ENCODE data around the gene KLHL33.
A peak's percentile ranks its signal among the peaks of the same experiment; 100 is the strongest.

KLHL33 gene

DNA sequence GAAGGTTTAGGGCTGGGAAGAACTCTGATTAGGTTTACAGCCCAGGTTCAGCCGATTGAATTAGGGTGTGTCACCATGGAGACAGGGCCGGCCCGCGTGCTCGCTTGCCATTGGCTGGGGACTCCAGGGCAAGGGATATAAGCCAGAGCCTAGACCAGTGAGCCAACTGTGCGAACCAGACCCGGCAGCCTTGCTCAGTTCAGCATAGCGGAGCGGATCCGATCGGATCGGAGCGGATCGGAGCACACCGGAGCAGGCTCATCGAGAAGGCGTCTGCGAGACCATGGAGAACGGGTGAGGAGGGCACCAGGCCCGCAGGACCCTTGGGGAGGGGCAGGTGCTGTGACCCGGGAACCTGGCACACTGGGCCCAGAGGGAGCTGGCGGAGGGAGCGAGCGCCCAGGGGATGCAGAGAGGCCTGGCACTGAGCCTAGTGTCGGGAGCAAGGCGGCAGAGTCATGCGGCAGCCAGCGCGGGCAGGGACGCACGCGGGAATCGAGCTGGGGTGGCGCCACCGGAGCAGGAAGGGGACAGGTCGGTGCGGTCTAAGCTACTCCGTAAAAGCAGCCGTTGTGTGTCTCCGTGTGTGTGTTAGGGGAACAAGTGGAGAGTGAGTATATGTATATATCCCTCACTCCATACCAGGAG is 33.4 kb upstream of the KLHL33 start, which contains the start of gene PNP:
TSS of gene PNP (plus strand) at position 165 of the 648 bp plus-strand sequence. CDS start at position 284, 119 bp downstream.
- peak within 1 kb of the TSS; percentile 67 for H3K4me2 ChIP-seq (ENCODE audit: low read length, poor library complexity, severe bottlenecking)
- H3K9me3 ChIP-seq (ENCODE audit: control insufficient read depth, low read length): no peaks in the 10 kb centered on the region
- H2AFZ ChIP-seq (ENCODE audit: low read depth, low read length): peak within 1 kb of the TSS; percentile 55
- H3K23ac ChIP-seq (ENCODE audit: low read length in 2 of 2): peak within 1 kb of the TSS in 1 of 2 experiments; percentile 2
- no peak within 1 kb of the TSS for H2BK5ac ChIP-seq (ENCODE audit: low read depth, low read length, poor library complexity, severe bottlenecking)
- under 1% methylated on average over 30 of the region's 40 CpGs for WGBS
- H3K18ac ChIP-seq (ENCODE audit: low read depth in 1 of 2, low read length in 2 of 2): peak within 1 kb of the TSS; percentile 56 to 87
- H2BK12ac ChIP-seq (ENCODE audit: low read length in 2 of 2): peak within 1 kb of the TSS in 1 of 2 experiments; percentile 60
- peak within 1 kb of the TSS; percentile 66 for H4K8ac ChIP-seq (ENCODE audit: low read length)
- H4K91ac ChIP-seq (ENCODE audit: low read length): peak within 1 kb of the TSS; percentile 30
- H3K27me3 ChIP-seq (ENCODE audit: control insufficient read depth in 1 of 2, insufficient read depth in 1 of 2, low read length in 2 of 2): no peaks in the 10 kb centered on the region
- peak within 1 kb of the TSS; percentile 39 for H3K27ac ChIP-seq (ENCODE audit: low read length, poor library complexity, severe bottlenecking)
- H2BK15ac ChIP-seq (ENCODE audit: low read depth, poor library complexity, severe bottlenecking): peak within 1 kb of the TSS; percentile 54
- H3K4me1 ChIP-seq (ENCODE audit: control insufficient read depth, insufficient read depth, low read depth, low read length): peaks cover 5% of the 10 kb centered on the region
- peak within 1 kb of the TSS; percentile 27 to 33 for H3K4ac ChIP-seq (ENCODE audit: low read depth in 1 of 2, low read length in 2 of 2)
- no peak within 1 kb of the TSS for H2AK5ac ChIP-seq (ENCODE audit: low read length, severe bottlenecking)
- no peak within 1 kb of the TSS for H2BK120ac ChIP-seq (ENCODE audit: low read depth, low read length)
- H3K9ac ChIP-seq (ENCODE audit: low read length): peak within 1 kb of the TSS; percentile 96
- peak within 1 kb of the TSS; percentile 73 to 96 for H3K4me3 ChIP-seq (ENCODE audit: insufficient read depth in 1 of 2, low read depth in 1 of 2, low read length in 2 of 2)
- peak within 1 kb of the TSS in 1 of 2 experiments; percentile 80 for H3K14ac ChIP-seq (ENCODE audit: low read length in 2 of 2)
- H3K36me3 ChIP-seq (ENCODE audit: control insufficient read depth in 1 of 2, insufficient read depth in 2 of 2, low read depth in 1 of 2, low read length in 2 of 2): peaks cover 5 to 24% of the 10 kb centered on the region in 2 experiments
- H3K79me1 ChIP-seq (replicated peaks; ENCODE audit: low read length, poor library complexity, severe bottlenecking): peaks cover 11% of the 10 kb centered on the region
- DNase-seq: peak; percentile 94

DNA sequence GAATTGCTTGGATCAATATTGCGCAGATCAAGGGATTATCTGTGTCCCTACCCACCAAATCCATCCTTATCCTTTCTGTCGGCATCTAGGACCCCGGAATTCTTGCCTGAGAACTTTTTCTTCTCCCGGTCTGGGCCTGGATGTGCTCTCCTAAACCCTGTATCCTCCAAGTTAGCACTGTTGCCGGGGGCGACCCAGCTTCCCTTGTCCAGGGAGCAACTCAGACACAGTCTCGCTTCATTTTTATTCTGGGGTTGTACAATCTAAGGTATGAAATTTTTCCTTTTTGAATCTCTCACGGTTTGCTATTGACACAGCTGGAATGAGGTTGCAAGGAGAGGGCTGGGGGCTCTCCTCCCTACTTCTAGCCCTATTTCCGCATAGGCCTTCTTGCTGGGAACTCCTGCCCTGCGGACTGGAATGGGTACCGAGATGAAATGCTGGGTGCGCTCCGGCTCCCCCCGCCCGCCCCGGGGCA is 32.8 kb upstream of the KLHL33 start:
- Histone ChIP-seq H3K4me1 (ENCODE audit: control insufficient read depth, insufficient read depth, low read depth, low read length) (peaks cover 5% of the 10 kb centered on the region), H3K9ac (ENCODE audit: low read length) (peak overlapping the region; percentile 96), H2BK12ac (ENCODE audit: low read length in 2 of 2) (no peak overlapping the region), H3K4me3 (ENCODE audit: insufficient read depth in 1 of 2, low read depth in 1 of 2, low read length in 2 of 2) (peak overlapping the region; percentile 73 to 96), H4K8ac (ENCODE audit: low read length) (peak overlapping the region; percentile 36), H3K27me3 (ENCODE audit: control insufficient read depth in 1 of 2, insufficient read depth in 1 of 2, low read length in 2 of 2) (no peaks in the 10 kb centered on the region), H2BK5ac (ENCODE audit: low read depth, low read length, poor library complexity, severe bottlenecking) (no peak overlapping the region), H3K27ac (ENCODE audit: low read length, poor library complexity, severe bottlenecking) (no peak overlapping the region), H2BK120ac (ENCODE audit: low read depth, low read length) (no peak overlapping the region), H2BK15ac (ENCODE audit: low read depth, poor library complexity, severe bottlenecking) (peak overlapping the region; percentile 54), H3K4ac (ENCODE audit: low read depth in 1 of 2, low read length in 2 of 2) (peak overlapping the region in 1 of 2 experiments; percentile 27), H3K36me3 (ENCODE audit: control insufficient read depth in 1 of 2, insufficient read depth in 2 of 2, low read depth in 1 of 2, low read length in 2 of 2) (peaks cover 4 to 19% of the 10 kb centered on the region in 2 experiments), H2AK5ac (ENCODE audit: low read length, severe bottlenecking) (no peak overlapping the region), H3K23ac (ENCODE audit: low read length in 2 of 2) (no peak overlapping the region), H3K14ac (ENCODE audit: low read length in 2 of 2) (no peak overlapping the region), H3K9me3 (ENCODE audit: control insufficient read depth, low read length) (no peaks in the 10 kb centered on the region), H3K4me2 (ENCODE audit: low read length, poor library complexity, severe bottlenecking) (peak overlapping the region; percentile 67), H4K91ac (ENCODE audit: low read length) (no peak overlapping the region), H3K18ac (ENCODE audit: low read depth in 1 of 2, low read length in 2 of 2) (no peak overlapping the region), H2AFZ (ENCODE audit: low read depth, low read length) (peak overlapping the region; percentile 15), H3K79me1 (replicated peaks; ENCODE audit: low read length, poor library complexity, severe bottlenecking) (peaks cover 10% of the 10 kb centered on the region)
- DNase-seq: no peak
- WGBS: 38% methylated on average over 16 of the region's 16 CpGs

DNA sequence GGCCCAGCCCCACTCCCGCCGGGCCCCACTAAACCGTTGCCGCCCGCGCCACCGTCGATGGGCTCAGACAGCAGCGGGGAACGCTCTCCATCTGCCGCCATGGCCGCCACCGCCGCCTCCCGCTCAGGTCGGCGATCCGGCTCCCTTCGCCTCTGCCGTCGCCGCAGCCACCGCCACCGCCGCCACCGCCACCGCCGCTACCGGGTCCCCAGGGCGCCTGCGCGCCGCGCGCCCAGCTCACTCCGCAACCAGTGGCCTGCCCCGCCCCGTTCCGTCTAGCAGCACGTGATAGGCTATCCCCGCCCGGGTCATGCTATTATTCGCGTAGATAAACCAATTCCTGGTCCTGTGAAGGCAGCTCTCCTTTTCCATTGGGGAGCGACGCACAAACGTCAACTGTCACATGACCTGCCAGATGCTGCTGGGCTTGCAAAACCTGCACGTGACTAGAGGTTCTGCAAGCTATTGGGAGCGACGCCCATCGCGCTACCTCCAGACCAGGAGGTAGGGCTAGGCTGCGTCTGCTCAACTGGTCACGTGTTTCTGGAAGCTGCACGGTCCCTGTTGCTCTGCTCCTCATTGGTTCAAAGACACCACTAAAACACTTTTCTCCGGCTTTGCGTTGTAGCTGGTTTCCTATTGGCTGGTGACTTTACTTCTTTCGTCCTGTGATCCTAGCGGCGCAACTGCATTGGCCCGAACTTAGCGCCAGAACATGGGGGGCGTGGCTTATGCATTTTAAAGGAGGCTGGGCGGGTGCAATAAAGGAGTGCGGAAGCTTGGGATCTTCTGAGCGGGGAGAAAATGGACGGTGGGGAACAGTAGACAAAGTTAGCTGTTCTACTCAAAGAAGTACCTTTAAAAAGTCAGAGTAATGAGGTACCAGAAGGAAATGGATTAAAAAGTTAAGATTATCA is 25.5 kb upstream of the KLHL33 start, which contains the start of gene PIP4P1:
TSS of gene PIP4P1 (minus strand) at position 210 of the 917 bp plus-strand sequence. CDS start at position 101, 109 bp downstream.
- H3K79me1 ChIP-seq (replicated peaks; ENCODE audit: low read length, poor library complexity, severe bottlenecking): peaks cover 9% of the 10 kb centered on the region
- H3K4me3 ChIP-seq (ENCODE audit: insufficient read depth in 1 of 2, low read depth in 1 of 2, low read length in 2 of 2): peak within 1 kb of the TSS; percentile 98 to 99
- H2BK5ac ChIP-seq (ENCODE audit: low read depth, low read length, poor library complexity, severe bottlenecking): no peak within 1 kb of the TSS
- H3K23ac ChIP-seq (ENCODE audit: low read length in 2 of 2): peak within 1 kb of the TSS in 1 of 2 experiments; percentile 99
- H3K14ac ChIP-seq (ENCODE audit: low read length in 2 of 2): peak within 1 kb of the TSS in 1 of 2 experiments; percentile 100
- H2BK120ac ChIP-seq (ENCODE audit: low read depth, low read length): peak within 1 kb of the TSS; percentile 71
- peak within 1 kb of the TSS; percentile 95 for H4K91ac ChIP-seq (ENCODE audit: low read length)
- H4K8ac ChIP-seq (ENCODE audit: low read length): peak within 1 kb of the TSS; percentile 94
- peaks cover 5% of the 10 kb centered on the region for H3K4me1 ChIP-seq (ENCODE audit: control insufficient read depth, insufficient read depth, low read depth, low read length)
- peak within 1 kb of the TSS; percentile 91 to 100 for H3K18ac ChIP-seq (ENCODE audit: low read depth in 1 of 2, low read length in 2 of 2)
- peak within 1 kb of the TSS; percentile 80 for H2AK5ac ChIP-seq (ENCODE audit: low read length, severe bottlenecking)
- peak within 1 kb of the TSS; percentile 94 for H3K9ac ChIP-seq (ENCODE audit: low read length)
- H3K36me3 ChIP-seq (ENCODE audit: control insufficient read depth in 1 of 2, insufficient read depth in 2 of 2, low read depth in 1 of 2, low read length in 2 of 2): peaks cover 21 to 38% of the 10 kb centered on the region in 2 experiments
- peak within 1 kb of the TSS; percentile 29 for H2BK15ac ChIP-seq (ENCODE audit: low read depth, poor library complexity, severe bottlenecking)
- DNase-seq: peak; percentile 100
- peak within 1 kb of the TSS; percentile 73 for H2AFZ ChIP-seq (ENCODE audit: low read depth, low read length)
- peak within 1 kb of the TSS; percentile 72 for H3K27ac ChIP-seq (ENCODE audit: low read length, poor library complexity, severe bottlenecking)
- under 1% methylated on average over 61 of the region's 67 CpGs for WGBS
- no peaks in the 10 kb centered on the region for H3K9me3 ChIP-seq (ENCODE audit: control insufficient read depth, low read length)
- H3K4me2 ChIP-seq (ENCODE audit: low read length, poor library complexity, severe bottlenecking): peak within 1 kb of the TSS; percentile 78
- no peaks in the 10 kb centered on the region for H3K27me3 ChIP-seq (ENCODE audit: control insufficient read depth in 1 of 2, insufficient read depth in 1 of 2, low read length in 2 of 2)
- H3K4ac ChIP-seq (ENCODE audit: low read depth in 1 of 2, low read length in 2 of 2): peak within 1 kb of the TSS; percentile 93 to 99
- H2BK12ac ChIP-seq (ENCODE audit: low read length in 2 of 2): peak within 1 kb of the TSS in 1 of 2 experiments; percentile 95
